Endothelial cell of umbilical vein (primary cell): Measurements from ENCODE around the gene ADAMTS17. TPM values are rescaled to one million over a fixed set of nuclear protein-coding genes. Genes with fewer than 3 reads are reported as not detected.

Source experiments
- BruUV-seq: library from RNA; stranded (reverse); fragments of 400-500 nt; replicated peaks from 2 replicates; lab custom pipeline; 2021; lab: Mats Ljungman, UMichigan
- CTCF ChIA-PET: fragments of 300-600, 350-600 bp; sonication (Branson Sonifier 250); formaldehyde crosslinking; loops from one replicate; lab custom pipeline; 2021; ENCODE audit warnings: antibody characterized with exemption, inconsistent platforms; lab: Charles Lee
- POLR2A ChIA-PET: fragments of 300-600, 350-600 bp; sonication (Branson Sonifier 250); formaldehyde crosslinking; loops from one replicate; lab custom pipeline; 2021; ENCODE audit warnings: antibody characterized with exemption, inconsistent platforms; lab: Charles Lee
- DNase-seq: peaks from one replicate; pipeline ENCODE4 v3.0.0-alpha.2; 2011; ENCODE audit warnings: low read depth, low spot score
- FAIRE-seq: peaks from 2 replicates; lab custom pipeline; 2011; peaks lifted over from hg19 to GRCh38; lab: Jason Lieb, UNC
- H2AFZ ChIP-seq: 2 replicates; pipeline ENCODE4 v1.6.0; 2012; ENCODE audit warnings: low read depth, low read length, control low read depth, inconsistent platforms
- H3K27ac ChIP-seq: 2 replicates; pipeline ENCODE4 v1.5.1; 2011; ENCODE audit warnings: low read depth, mild to moderate bottlenecking, control low read depth, low read length, moderate library complexity; ENCODE audit not compliant: insufficient read depth
- H3K27me3 ChIP-seq, 2 experiments: 2 replicates each; pipeline versions ENCODE4 v1.6.0 to v1.6.1; 2011; ENCODE audit warnings: low read length in 2 of 2, mixed read lengths in 1 of 2; ENCODE audit not compliant: control insufficient read depth in 2 of 2, insufficient read depth in 2 of 2
- H3K36me3 ChIP-seq, 2 experiments: 2 replicates in 1 of 2; 3 replicates in 1 of 2; pipeline ENCODE4 v1.5.1; 2011; ENCODE audit warnings: low read length in 2 of 2, mild to moderate bottlenecking in 1 of 2, moderate library complexity in 1 of 2; ENCODE audit not compliant: control insufficient read depth in 2 of 2, insufficient read depth in 2 of 2; ENCODE audit errors: extremely low read depth in 1 of 2
- H3K4me1 ChIP-seq: 3 replicates; pipeline ENCODE4 v1.5.1; 2011; ENCODE audit warnings: mild to moderate bottlenecking, low read length; ENCODE audit not compliant: control insufficient read depth, insufficient read depth; ENCODE audit errors: extremely low read depth
- H3K4me2 ChIP-seq: 2 replicates; pipeline ENCODE4 v1.6.1; 2011; ENCODE audit warnings: low read length, control low read depth, mixed read lengths; ENCODE audit not compliant: insufficient read depth
- H3K4me3 ChIP-seq, 3 experiments: fragments of 200-600 bp in 1 of 3; sonication (generic), shearing (Covaris generic) in 1 of 3; replicated peaks in 1 of 3; 2 replicates each; pipeline ENCODE4 v1.5.1; 2011 to 2016; ENCODE audit warnings: control low read depth in 3 of 3, low read length in 3 of 3, mild to moderate bottlenecking in 2 of 3, inconsistent platforms in 1 of 3, low read depth in 1 of 3, moderate library complexity in 1 of 3; ENCODE audit not compliant: insufficient read depth in 1 of 3
- H3K79me2 ChIP-seq: 2 replicates; pipeline ENCODE4 v1.6.0; 2012; ENCODE audit warnings: low read length, inconsistent platforms; ENCODE audit not compliant: control insufficient read depth, insufficient read depth
- H3K9ac ChIP-seq: replicated peaks from 2 replicates; pipeline ENCODE3; 2011; ENCODE audit warnings: low read length, control low read depth; ENCODE audit not compliant: insufficient read depth; ENCODE audit errors: extremely low read depth
- H3K9me1 ChIP-seq: replicated peaks from 3 replicates; pipeline ENCODE4 v1.6.0; 2011; ENCODE audit warnings: mild to moderate bottlenecking, low read length; ENCODE audit not compliant: control insufficient read depth, insufficient read depth; ENCODE audit errors: extremely low read depth
- H3K9me3 ChIP-seq: replicated peaks from 2 replicates; pipeline ENCODE4 v1.5.1; 2012; ENCODE audit warnings: low read length, inconsistent platforms; ENCODE audit not compliant: control insufficient read depth, insufficient read depth
- H4K20me1 ChIP-seq: replicated peaks from 2 replicates; pipeline ENCODE3; 2011; ENCODE audit warnings: mild to moderate bottlenecking, low read length; ENCODE audit not compliant: control insufficient read depth, insufficient read depth; ENCODE audit errors: extremely low read depth
- CTCF ChIP-seq, 2 donors: IDR thresholded peaks; 1 replicate in 1 of 2; 2 replicates in 1 of 2; pipeline ENCODE4 v1.5.1; 2011; ENCODE audit warnings: low read length in 2 of 2, mild to moderate bottlenecking in 2 of 2, moderate library complexity in 2 of 2, control low read depth in 1 of 2, inconsistent platforms in 1 of 2, low read depth in 1 of 2; ENCODE audit not compliant: insufficient read depth in 1 of 2; ENCODE audit errors: extremely low read depth in 1 of 2
- EZH2 ChIP-seq: IDR thresholded peaks from 2 replicates; pipeline ENCODE4 v1.6.1; 2012; ENCODE audit warnings: borderline replicate concordance, low read depth, mild to moderate bottlenecking, moderate library complexity, low read length, inconsistent platforms; ENCODE audit not compliant: severe bottlenecking
- FOS ChIP-seq: IDR thresholded peaks from 2 replicates; pipeline ENCODE4 v1.6.1; 2011; ENCODE audit warnings: mild to moderate bottlenecking, low read length, moderate library complexity, borderline replicate concordance; ENCODE audit not compliant: insufficient read depth
- GATA2 ChIP-seq: IDR thresholded peaks from 2 replicates; pipeline ENCODE4 v1.7.0; 2011; ENCODE audit warnings: low read depth, mild to moderate bottlenecking, moderate library complexity, mixed read lengths, low read length; ENCODE audit not compliant: insufficient read length, insufficient read depth
- JUN ChIP-seq: IDR thresholded peaks from 2 replicates; pipeline ENCODE4 v1.6.1; 2011; ENCODE audit warnings: borderline replicate concordance, low read depth; ENCODE audit not compliant: insufficient read length, insufficient read depth
- MYC ChIP-seq: IDR thresholded peaks from one replicate; pipeline ENCODE4 v1.6.1; 2011; ENCODE audit warnings: mild to moderate bottlenecking, low read depth, low read length
- POLR2AphosphoS5 ChIP-seq: IDR thresholded peaks from 2 replicates; pipeline ENCODE4 v1.6.1; 2012; ENCODE audit warnings: low read depth, mild to moderate bottlenecking, control low read depth, low read length, moderate library complexity; ENCODE audit not compliant: insufficient read depth
- dilution Hi-C: fragments of 300-500 bp; cut with MboI; formaldehyde crosslinking; loops from one replicate; pipeline ENCODE4 v1.15.0; 2019; ENCODE audit warnings: low sequenced_read_pairs; ENCODE audit not compliant: extremely low pct_ligation_motif_present
- intact Hi-C: fragments of 100-400 bp; cut with micrococcal nuclease; formaldehyde crosslinking; loops from one replicate; pipeline ENCODE4 v1.10.0; 2022
- polyA plus RNA-seq, 4 experiments: library from polyadenylated mRNA; depleted of rRNA in 3 of 4; stranded (reverse) in 3 of 4; unstranded in 1 of 4; fragments of >200 nt; gene quantifications; 2 replicates each; pipeline versions ENCODE4 v1.2.1 to v1.2.3, GENCODE V29; 2011 to 2012; ENCODE audit warnings: missing spikeins in 1 of 4
- total RNA-seq: library from RNA; stranded (reverse); gene quantifications from 2 replicates; pipeline ENCODE4 v1.2.3, GENCODE V29; 2021
- TF ChIP-seq, protein P1 (sequence below): IDR thresholded peaks from 2 replicates; pipeline ENCODE4 v1.6.1; 2011; ENCODE audit not compliant: insufficient read depth, insufficient read length

Gene ADAMTS17
- total and polyA plus RNA-seq, 2 donors (not counting 3 experiments of a cell fraction or from before 2014, with no cell fraction given): 0.12 TPM; not detected in 1

DNA sequence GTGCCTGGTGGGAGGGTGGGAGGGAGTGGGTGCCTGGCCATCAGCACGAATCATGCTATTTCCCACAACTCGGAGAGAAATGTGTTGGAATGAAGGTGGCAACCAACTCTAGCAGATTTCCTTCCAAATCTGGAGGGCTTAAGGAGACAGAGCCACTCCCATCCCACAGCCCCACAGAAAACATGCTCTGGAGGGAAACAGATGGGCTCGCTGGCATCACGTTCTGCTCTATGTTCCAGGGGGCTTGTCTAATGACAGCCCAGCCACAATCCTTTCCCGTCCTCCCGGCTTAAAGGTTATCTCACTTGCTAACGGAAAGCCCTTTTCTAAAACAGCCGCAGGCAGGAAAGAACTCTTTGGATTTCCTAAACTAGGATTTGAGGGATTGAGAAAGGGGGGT lies 65.3 kb downstream of the ADAMTS17 start:
- FAIRE-seq (no peak), DNase-seq (no peak)
- POLR2A ChIA-PET: no interaction called here
- no peaks in the 10 kb centered on the region for H3K9me1 ChIP-seq
- H3K27ac ChIP-seq: no peak overlapping the region
- no peaks in the 10 kb centered on the region for H3K36me3 ChIP-seq
- CTCF ChIA-PET: no interaction called here
- no peak overlapping the region for H3K9ac ChIP-seq
- intact Hi-C loops: no loop called here
- H2AFZ ChIP-seq: no peak overlapping the region
- no peaks in the 10 kb centered on the region for H3K27me3 ChIP-seq
- H3K9me3 ChIP-seq: peaks cover 14% of the 10 kb centered on the region
- H4K20me1 ChIP-seq: no peaks in the 10 kb centered on the region
- H3K4me3 ChIP-seq: no peak overlapping the region
- BruUV-seq: no TSS peak
- H3K4me1 ChIP-seq: no peaks in the 10 kb centered on the region
- dilution Hi-C loops: no loop called here
- H3K79me2 ChIP-seq: no peaks in the 10 kb centered on the region
- no peak overlapping the region for H3K4me2 ChIP-seq
- TF ChIP-seq POLR2AphosphoS5 (no peak), CTCF (IDR thresholded peaks at IDR 0.05; ENCODE audit: extremely low read depth in 1 of 2, insufficient read depth in 1 of 2, low read depth in 1 of 2, low read length in 2 of 2) (no peak), MYC (no peak), JUN (no peak), EZH2 (no peak), FOS (no peak), GATA2 (no peak)
- TF ChIP-seq, protein P1, sequence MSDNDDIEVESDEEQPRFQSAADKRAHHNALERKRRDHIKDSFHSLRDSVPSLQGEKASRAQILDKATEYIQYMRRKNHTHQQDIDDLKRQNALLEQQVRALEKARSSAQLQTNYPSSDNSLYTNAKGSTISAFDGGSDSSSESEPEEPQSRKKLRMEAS: no peak
